GM15510 (cell line): Measurements from ENCODE around the gene TCERG1.

Experiments
- POLR2A ChIP-seq: IDR thresholded peaks from 3 replicates; pipeline ENCODE4 v1.6.1; 2011; ENCODE audit warnings: borderline replicate concordance; ENCODE audit not compliant: insufficient read length; ENCODE audit errors: extremely low read depth

Gene TCERG1

DNA sequence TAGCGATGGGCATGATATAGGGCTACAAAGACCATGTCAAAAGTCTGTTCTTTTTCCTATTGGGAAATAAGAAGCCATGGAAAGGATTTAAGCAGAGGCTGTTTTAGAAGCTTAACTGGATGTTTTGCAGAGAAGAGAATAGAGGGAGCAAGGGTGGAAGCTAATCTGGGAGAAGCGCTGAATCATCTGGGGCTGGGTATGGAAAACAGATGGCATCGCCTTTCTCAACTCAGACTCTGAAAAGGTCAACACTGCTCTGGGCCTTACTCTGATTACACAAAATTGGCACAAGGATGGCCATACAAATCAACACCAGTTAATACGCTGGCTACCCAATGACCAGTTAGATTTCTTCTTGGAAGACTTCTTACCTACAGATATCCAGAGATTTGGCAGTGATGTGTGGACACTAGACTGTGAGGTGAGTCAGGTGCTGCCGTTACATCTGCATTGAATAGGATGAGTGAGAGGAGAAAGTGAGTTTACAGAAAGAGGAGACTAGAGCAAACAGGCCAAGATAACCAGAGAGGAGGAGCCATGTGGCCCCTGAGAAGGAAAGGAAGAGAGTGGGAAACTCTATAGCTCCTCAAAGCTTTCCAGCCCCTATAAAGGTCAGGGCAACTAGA, 6.2 kb upstream of the TCERG1 start:
- no peak for TF ChIP-seq POLR2A

DNA sequence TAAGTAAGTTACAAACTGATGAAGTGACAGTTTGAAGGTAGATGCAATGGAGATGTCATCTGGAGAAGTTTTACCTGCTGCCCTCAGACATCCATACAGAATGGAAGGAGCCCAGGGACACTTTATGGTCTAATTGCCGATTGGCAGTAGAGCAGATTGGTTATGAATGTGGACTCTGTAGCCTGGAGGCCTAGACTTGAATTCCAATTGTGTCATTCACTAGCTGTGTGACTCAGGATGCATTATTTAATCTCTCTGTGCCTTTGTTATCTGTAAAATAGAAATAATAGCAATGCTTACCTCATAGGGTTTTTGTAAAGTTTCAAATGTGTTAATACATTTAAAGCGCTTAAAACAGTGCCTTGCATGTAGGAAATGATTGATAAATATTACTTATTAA, 5.2 kb upstream of the TCERG1 start:
- no peak for TF ChIP-seq POLR2A

GRCh38 chr5:146447734-146448380, 724 bp downstream of the TCERG1 start:
- TF ChIP-seq POLR2A: no peak

GRCh38 chr5:146448783-146449519, 1.8 kb downstream of the TCERG1 start:
- TF ChIP-seq POLR2A: no peak

GRCh38 chr5:146450002-146450401, 2.9 kb downstream of the TCERG1 start:
- TF ChIP-seq POLR2A: no peak

- no peak for TF ChIP-seq POLR2A
Observed at GRCh38 chr5:146451411-146451810, 4.3 kb downstream of the TCERG1 start.

GRCh38 chr5:146457431-146457830, 10.3 kb downstream of the TCERG1 start:
- TF ChIP-seq POLR2A: no peak

DNA sequence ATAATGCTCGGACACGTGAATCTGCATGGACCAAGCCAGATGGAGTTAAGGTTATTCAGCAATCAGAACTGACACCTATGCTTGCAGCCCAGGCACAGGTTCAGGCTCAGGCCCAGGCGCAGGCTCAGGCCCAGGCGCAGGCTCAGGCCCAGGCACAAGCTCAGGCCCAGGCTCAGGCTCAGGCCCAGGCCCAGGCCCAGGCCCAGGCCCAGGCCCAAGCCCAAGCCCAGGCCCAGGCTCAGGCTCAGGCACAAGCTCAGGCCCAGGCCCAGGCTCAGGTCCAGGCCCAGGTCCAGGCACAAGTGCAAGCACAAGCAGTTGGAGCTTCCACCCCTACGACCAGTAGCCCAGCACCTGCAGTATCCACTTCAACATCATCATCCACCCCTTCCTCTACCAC, 11.8 kb downstream of the TCERG1 start:
- no peak for TF ChIP-seq POLR2A

DNA sequence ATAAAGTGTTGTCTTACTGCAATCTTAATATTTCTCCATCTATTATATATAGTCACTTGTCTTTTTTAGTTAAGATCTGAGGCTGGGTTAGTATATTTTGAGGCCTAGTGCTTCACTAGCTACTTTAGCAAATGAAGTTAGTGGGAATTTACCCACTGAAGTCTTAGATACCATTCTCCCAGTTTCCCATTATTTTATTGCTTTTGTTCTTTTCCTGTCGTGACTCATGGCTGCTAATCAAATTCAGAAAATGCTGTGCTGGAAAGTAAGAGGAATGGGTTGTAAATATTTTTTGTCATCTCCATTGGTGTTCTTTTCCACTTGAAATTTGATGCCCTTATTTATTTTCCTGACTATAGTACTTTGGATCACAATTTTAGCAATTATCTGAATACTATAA, 14.2 kb downstream of the TCERG1 start:
- TF ChIP-seq POLR2A: no peak

DNA sequence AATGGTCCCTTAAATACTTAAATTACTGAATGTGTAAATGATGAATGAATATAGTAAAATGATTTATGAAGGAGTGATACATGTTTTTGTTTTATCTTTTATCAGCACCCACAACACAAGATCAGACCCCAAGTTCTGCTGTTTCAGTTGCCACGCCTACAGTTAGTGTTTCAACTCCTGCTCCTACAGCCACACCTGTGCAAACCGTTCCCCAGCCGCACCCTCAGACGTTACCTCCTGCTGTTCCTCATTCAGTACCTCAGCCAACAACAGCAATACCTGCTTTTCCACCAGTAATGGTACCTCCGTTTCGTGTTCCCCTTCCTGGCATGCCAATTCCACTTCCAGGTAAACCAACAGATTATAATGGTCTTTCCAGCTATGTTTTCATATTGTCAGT, 16.3 kb downstream of the TCERG1 start:
- TF ChIP-seq POLR2A: no peak

DNA sequence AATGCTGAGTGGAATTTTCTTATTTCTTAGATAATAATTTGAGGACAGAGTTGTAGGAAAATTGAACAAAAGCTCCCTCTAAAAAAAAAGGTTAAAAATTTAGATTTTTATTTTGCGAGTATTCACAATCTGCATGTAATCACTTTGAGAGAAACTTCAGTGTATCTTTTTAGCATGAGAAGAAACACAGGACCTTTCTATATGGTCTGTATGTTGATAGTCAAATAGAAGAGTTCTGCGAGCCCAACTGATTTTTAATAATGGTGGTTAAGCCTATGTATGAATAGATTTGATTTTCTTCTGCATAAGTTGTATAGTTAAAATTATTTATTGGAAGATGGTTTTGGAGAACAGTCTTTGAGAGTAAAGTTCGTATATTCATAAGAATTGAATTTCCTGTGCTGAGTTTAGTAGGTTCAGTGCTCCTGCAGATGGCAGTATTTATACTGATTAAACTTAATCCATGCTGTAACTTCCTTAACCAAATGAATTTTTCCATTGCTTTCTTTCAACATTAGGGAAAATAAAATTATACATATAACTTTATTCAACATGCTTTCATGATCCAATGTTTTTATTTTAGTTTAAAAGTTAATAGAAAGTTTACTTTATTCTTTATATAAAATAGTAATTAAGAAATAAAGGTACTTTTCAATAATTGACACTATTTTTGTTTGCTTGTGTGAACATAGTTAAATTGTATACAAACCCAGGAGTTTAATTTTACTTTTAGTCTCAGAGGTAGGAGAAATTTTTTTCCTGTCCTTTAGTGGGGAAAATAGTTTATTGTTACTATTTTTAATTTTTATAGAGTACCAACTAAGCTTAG, 19.6 kb downstream of the TCERG1 start:
- no peak for TF ChIP-seq POLR2A

DNA sequence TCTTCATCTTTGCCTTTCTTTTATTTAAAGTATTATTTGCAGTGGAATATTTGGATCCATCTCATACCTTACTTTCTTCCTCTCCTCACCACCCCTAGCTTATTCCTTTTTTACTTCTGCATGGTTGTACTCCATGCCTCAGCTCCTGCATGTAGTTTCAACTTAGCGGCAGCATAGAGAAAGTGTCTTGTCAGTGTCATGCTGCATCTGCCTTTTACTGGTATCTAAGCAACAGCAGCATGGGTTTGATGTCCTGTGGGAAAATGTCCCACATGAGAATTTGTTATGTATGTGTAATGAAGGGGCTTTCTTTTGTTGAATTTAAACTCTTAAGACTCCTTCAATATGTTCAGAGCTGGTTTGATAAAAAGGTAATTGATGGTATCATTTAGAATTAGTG, 20.6 kb downstream of the TCERG1 start:
- no peak for TF ChIP-seq POLR2A

DNA sequence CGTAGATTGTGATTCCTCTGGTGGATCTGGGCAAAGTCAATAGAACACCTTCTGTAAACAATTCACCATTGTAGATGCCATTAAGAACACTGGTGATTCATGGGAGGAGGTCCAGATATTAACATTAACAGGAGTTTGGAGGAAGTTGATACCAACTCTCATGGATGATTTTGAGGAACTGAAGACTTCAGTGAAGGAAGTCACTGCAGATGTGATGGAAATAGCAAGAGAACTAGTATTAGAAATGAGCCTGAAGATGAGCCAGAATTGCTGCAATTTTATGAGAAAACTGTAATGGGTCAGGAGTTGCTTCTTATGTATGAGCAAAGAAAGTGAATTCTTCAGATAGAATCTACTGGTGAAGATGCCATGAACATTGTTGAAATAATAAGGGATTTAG, 26.9 kb downstream of the TCERG1 start:
- no peak for TF ChIP-seq POLR2A

- TF ChIP-seq POLR2A: no peak
Observed at GRCh38 chr5:146475190-146475780, 28.2 kb downstream of the TCERG1 start.

DNA sequence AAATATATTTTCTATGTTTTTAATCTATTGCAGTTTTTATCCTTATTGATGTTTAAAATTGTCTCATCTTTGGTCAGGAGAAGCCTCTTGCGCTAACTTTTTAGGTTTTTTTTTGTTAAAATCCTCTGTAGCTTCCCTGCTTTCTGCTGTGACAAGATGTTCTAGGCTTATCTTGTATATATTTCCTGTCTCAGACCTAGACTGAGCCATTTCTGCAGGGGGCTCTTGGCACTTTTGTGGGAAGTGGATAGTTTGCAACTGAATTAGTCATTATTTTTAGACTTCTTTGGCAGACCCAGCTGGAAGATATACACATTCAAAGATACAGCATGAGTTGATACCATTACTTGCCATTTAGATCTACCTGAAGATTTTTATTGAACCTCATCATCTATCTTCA, 28.8 kb downstream of the TCERG1 start:
- no peak for TF ChIP-seq POLR2A
